ENCODE results near the gene IGF1R.

DNA sequence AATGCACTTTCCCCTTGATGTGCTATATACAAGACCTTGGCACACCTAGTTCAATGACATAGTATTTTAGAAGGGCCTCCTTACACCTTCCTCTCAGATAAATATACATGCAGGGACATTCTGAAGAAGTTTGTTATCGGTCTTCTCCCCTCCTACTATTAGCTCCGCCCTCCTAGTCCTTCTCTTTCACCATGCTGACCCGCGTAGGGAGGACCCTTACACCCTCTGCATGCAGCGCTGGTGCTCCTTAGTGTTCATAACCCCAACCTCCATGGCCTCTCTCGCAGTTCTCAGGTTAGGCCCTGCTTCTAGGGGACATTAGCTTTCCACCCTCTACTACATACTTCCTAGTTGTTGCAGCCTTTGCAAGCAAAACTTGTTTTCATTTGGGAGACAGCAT is 212.8 kb downstream of the IGF1R start:
- TF ChIP-seq, protein P1, sequence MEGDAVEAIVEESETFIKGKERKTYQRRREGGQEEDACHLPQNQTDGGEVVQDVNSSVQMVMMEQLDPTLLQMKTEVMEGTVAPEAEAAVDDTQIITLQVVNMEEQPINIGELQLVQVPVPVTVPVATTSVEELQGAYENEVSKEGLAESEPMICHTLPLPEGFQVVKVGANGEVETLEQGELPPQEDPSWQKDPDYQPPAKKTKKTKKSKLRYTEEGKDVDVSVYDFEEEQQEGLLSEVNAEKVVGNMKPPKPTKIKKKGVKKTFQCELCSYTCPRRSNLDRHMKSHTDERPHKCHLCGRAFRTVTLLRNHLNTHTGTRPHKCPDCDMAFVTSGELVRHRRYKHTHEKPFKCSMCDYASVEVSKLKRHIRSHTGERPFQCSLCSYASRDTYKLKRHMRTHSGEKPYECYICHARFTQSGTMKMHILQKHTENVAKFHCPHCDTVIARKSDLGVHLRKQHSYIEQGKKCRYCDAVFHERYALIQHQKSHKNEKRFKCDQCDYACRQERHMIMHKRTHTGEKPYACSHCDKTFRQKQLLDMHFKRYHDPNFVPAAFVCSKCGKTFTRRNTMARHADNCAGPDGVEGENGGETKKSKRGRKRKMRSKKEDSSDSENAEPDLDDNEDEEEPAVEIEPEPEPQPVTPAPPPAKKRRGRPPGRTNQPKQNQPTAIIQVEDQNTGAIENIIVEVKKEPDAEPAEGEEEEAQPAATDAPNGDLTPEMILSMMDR (IDR thresholded peaks at IDR 0.05 in 2 of 3, conservative IDR thresholded peaks at IDR 0.05 in 1 of 3; ENCODE audit: borderline replicate concordance in 1 of 3, insufficient read depth in 1 of 3, low read depth in 2 of 3, low read length in 2 of 3), result no peak
- TF ChIP-seq EZH2 (IDR thresholded peaks at IDR 0.05), result no peak
- no peak for TF ChIP-seq POLR2A (IDR thresholded peaks at IDR 0.05; ENCODE audit: borderline replicate concordance, extremely low read depth, insufficient read depth, insufficient read length)
- TF ChIP-seq ZNF274 (IDR thresholded peaks at IDR 0.05; ENCODE audit: low read depth, low read length), result no peak
- TF ChIP-seq, protein P2, sequence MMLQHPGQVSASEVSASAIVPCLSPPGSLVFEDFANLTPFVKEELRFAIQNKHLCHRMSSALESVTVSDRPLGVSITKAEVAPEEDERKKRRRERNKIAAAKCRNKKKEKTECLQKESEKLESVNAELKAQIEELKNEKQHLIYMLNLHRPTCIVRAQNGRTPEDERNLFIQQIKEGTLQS (IDR thresholded peaks at IDR 0.05), result no peak
